Spleen (tissue), 7 donors: ENCODE measurements around the gene STK38.

ENCODE experiments used
- CTCF ChIP-seq, 11 experiments: fragments of 200-600 bp in 7 of 11; fragments of 450-650 bp in 4 of 11; sonication (generic) in 4 of 11; IDR thresholded peaks in 8 of 11; conservative IDR thresholded peaks in 3 of 11; 1 replicate in 7 of 11; 2 replicates in 4 of 11; pipeline versions ENCODE4 v1.4.0 to v1.8.0; 2016 to 2021; ENCODE audit warnings: antibody characterized with exemption in 11 of 11, inconsistent platforms in 4 of 11, mild to moderate bottlenecking in 1 of 11
- POLR2A ChIP-seq, 3 donors: fragments of 450-650 bp; IDR thresholded peaks; one replicate each; pipeline ENCODE4 v1.5.1; 2017; ENCODE audit warnings: antibody characterized with exemption in 3 of 3, mild to moderate bottlenecking in 1 of 3
- POLR2AphosphoS5 ChIP-seq, 3 donors: sonication (generic); formaldehyde crosslinking; IDR thresholded peaks; one replicate each; pipeline ENCODE4 v1.5.1; 2017; ENCODE audit warnings: antibody characterized with exemption in 3 of 3
- donor health status: DM: no; HTN: no; CAD: no; lungs with moderate emphysema.
- donor health status: DM: no; HTN: no; CAD: no.
- donor health status: DM: no; HTN: no; CAD: no.

- no peak for TF ChIP-seq CTCF (IDR thresholded peaks at IDR 0.05 in 8 of 11, conservative IDR thresholded peaks at IDR 0.05 in 3 of 11)
- TF ChIP-seq POLR2AphosphoS5 (IDR thresholded peaks at IDR 0.05): no peak
- no peak for TF ChIP-seq POLR2A (IDR thresholded peaks at IDR 0.05)
These were observed 83.0 kb downstream of the STK38 start for GRCh38 chr6:36464233-36464632.
